Fibroblast of pulmonary artery (primary cell): ENCODE data around the gene ZGPAT.

Source experiments
- DNase-seq: peaks from one replicate; pipeline ENCODE4 v3.0.0-alpha.2; 2010; ENCODE audit warnings: low read depth
- H3K4me3 ChIP-seq: replicated peaks from 2 replicates; pipeline ENCODE4 v1.5.1; 2011; ENCODE audit warnings: low read depth, mild to moderate bottlenecking, control low read depth, low read length, moderate library complexity
- CTCF ChIP-seq: IDR thresholded peaks from 2 replicates; pipeline ENCODE4 v1.5.1; 2011; ENCODE audit warnings: mild to moderate bottlenecking, control low read depth, low read length, inconsistent platforms; ENCODE audit errors: missing control alignments

The ZGPAT gene

GRCh38 chr20:63678667-63679465, 29.0 kb upstream of the ZGPAT start:
- H3K4me3 ChIP-seq: no peak overlapping the region
- no peak for DNase-seq
- no peak for TF ChIP-seq CTCF

DNA sequence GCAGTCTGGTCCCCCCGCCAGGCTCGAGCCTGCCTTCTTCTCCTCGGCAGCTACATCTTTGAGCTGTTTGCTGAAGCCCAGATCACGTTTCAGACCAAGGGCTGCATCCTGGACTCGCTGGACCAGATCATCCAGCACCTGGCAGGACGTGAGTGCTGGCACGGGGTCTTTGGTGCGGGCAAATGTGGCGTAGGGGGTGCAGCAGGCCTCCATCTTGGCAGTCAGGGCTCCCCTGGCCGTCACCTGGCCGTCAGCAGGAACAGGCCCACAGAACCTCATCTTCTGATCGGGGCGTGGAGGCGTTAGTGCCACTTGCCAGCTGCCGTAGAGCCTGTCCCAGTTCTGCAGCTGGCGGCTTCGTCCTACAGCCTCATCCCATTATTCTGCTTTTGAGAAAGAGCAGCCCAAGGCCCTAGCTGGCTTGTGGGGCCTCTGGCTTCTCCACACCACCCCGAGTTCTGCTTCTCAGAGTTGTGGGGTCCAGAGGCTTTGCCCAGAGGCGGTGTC, 28.0 kb upstream of the ZGPAT start:
- TF ChIP-seq CTCF: no peak
- no peak for DNase-seq
- H3K4me3 ChIP-seq: no peak overlapping the region

- no peak overlapping the region for H3K4me3 ChIP-seq
- no peak for DNase-seq
- no peak for TF ChIP-seq CTCF
Measured at GRCh38 chr20:63680427-63680826, 27.4 kb upstream of the ZGPAT start.

GRCh38 chr20:63680857-63681608, 26.8 kb upstream of the ZGPAT start:
- H3K4me3 ChIP-seq: no peak overlapping the region
- TF ChIP-seq CTCF: no peak

DNA sequence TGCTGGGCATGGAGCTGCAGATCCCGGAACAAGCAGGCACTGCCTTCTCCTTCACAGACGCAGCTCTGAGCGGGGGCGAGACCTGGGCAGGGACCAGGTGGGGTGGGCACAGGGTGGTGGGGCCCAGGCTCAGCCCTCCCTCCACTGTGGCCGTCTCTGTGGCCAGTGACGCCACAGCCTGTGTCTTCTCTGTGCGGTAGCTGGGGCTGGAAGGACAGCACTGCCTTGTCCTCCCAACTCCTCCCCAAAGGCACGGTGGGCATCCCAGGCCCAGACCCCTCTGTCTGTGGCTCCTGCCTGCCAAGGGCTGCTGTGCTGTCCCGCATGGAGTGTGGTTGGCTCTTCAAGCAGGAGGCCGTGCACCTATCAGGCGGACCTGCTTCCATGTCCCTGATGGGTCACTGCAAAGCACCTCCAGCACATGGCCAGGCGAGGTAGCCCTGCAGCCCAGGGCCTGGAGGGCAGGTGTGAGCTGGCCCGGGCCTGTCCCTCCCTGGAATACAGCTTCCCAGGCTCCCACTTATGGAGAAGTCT, 26.2 kb upstream of the ZGPAT start:
- TF ChIP-seq CTCF: no peak
- H3K4me3 ChIP-seq: no peak overlapping the region
- DNase-seq: no peak

More at GRCh38 chr20:63680857-63681608, 26.8 kb upstream of the ZGPAT start:
- no peak for DNase-seq

DNA sequence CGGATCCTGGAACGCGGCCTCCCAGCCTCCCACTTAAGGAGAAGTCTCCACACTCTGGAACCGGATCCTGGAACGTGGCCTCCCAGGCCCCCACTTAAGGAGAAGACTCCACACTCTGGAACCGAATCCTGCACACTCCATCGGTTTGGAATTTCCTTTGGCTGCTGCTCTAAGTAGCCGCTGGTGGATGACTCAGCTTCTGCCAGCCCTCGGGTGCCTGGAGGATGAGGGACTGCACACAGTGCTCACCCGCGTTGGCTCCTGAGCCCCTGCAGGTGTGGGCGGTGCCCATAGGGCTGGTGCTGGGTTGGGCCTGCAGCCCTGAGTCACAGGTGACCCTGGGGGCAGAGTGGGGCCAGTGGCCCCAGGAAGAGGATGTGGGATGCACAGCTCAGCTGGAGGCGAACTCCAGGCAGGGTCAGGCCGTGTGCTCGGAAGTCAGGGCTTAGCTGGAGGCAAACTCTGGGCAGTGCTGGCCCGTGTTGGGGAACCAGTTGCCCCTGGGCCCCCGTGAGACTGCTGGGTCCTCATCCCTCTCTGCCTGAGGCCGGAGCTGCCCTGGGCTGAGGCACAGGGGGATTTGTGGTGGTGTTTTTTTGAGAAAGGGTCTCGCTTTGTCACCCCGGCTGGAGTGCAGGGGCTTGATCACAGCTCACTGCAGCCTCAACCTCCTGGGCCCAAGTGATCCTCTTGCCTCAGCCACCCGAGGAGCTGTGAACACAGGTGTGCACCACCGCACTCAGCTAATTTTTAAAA, 25.3 kb upstream of the ZGPAT start:
- peak; percentile 98 for DNase-seq
- H3K4me3 ChIP-seq: no peak overlapping the region
- TF ChIP-seq CTCF: no peak
